Pulmonary artery endothelial cell (primary cell): ENCODE results near the gene MRPS16. TPM values are rescaled to one million over a fixed set of nuclear protein-coding genes. Genes with fewer than 3 reads are reported as not detected.

Source experiments
- total RNA-seq: library from RNA; depleted of rRNA; stranded (reverse); fragments of >200 nt; gene quantifications from 2 replicates; pipeline ENCODE4 v1.2.3, GENCODE V29; 2014

Gene MRPS16
- total RNA-seq, 1 donor from 2014 or later, result 95.5 TPM

Other genes with a start within 250 kb of the MRPS16 start
- gene P4HA1, start 155.8 kb downstream of the MRPS16 start, total RNA-seq, result 69.3 and 94.1 TPM in 2 replicates
- gene NUDT13, start 142.2 kb downstream of the MRPS16 start, total RNA-seq, result 1.2 and 1.3 TPM in 2 replicates
- gene ECD, start 84.6 kb downstream of the MRPS16 start, total RNA-seq, result 29.9 and 33.3 TPM in 2 replicates
- 27.4 and 32.2 TPM in 2 replicates for gene FAM149B1, start 84.5 kb downstream of the MRPS16 start, total RNA-seq
- 44.1 and 63.5 TPM in 2 replicates for gene DNAJC9, start 5.4 kb downstream of the MRPS16 start, total RNA-seq
- 0.13 and 0.28 TPM in 2 replicates for gene CFAP70, start 106.2 kb upstream of the MRPS16 start, total RNA-seq
- 106 and 131 TPM in 2 replicates for gene ANXA7, start 161.4 kb upstream of the MRPS16 start, total RNA-seq
- gene MSS51, start 180.9 kb upstream of the MRPS16 start, total RNA-seq, result 0.59 and 0.78 TPM in 2 replicates
- gene PPP3CB, start 243.4 kb upstream of the MRPS16 start, total RNA-seq, result 12.7 and 12.9 TPM in 2 replicates